HFFc6 (cell line): ENCODE results near the gene TMEM178A. TPM values are rescaled to one million over a fixed set of nuclear protein-coding genes. Genes with fewer than 3 reads are reported as not detected.

Experiments used
- DNase-seq: peaks from one replicate; pipeline ENCODE4 v3.0.0-alpha.2; 2018
- H3K27ac Mint-ChIP-seq: 2 replicates; pipeline ENCODE4 v1.8.0; 2020; ENCODE audit warnings: mild to moderate bottlenecking, mixed read lengths
- H3K27me3 Mint-ChIP-seq: 2 replicates; pipeline ENCODE4 v1.8.0; 2021; ENCODE audit warnings: mild to moderate bottlenecking, moderate library complexity, mixed read lengths; ENCODE audit not compliant: insufficient read depth
- H3K36me3 Mint-ChIP-seq: 2 replicates; pipeline ENCODE4 v1.8.0; 2021; ENCODE audit warnings: low read depth, mixed read lengths
- H3K4me1 Mint-ChIP-seq: 2 replicates; pipeline ENCODE4 v1.8.0; 2020; ENCODE audit warnings: low read depth, mixed read lengths
- H3K4me3 Mint-ChIP-seq: 2 replicates; pipeline ENCODE4 v1.8.0; 2020; ENCODE audit warnings: mild to moderate bottlenecking, moderate library complexity, mixed read lengths
- H3K9me3 Mint-ChIP-seq: 2 replicates; pipeline ENCODE4 v1.8.0; 2020; ENCODE audit warnings: mild to moderate bottlenecking, mixed read lengths
- CTCF ChIP-seq: fragments of 200-600 bp; sonication (generic); IDR thresholded peaks from 2 replicates; pipeline ENCODE4 v1.5.0; 2021; ENCODE audit warnings: antibody characterized with exemption, mild to moderate bottlenecking
- total RNA-seq, 6 experiments: library from RNA; stranded (reverse); fragmentation: NEBNext Ultra II Directional; extraction: Animal tissue kit (Norgen Biotek cat#: 25700); gene quantifications; 2 replicates in 1 of 6; 3 replicates in 5 of 6; pipeline ENCODE4 v1.2.3, GENCODE V29; 2021

Gene TMEM178A
- total RNA-seq, 6 experiments from 2014 or later, result 0.18 to 0.99 (median 0.44) TPM

DNA sequence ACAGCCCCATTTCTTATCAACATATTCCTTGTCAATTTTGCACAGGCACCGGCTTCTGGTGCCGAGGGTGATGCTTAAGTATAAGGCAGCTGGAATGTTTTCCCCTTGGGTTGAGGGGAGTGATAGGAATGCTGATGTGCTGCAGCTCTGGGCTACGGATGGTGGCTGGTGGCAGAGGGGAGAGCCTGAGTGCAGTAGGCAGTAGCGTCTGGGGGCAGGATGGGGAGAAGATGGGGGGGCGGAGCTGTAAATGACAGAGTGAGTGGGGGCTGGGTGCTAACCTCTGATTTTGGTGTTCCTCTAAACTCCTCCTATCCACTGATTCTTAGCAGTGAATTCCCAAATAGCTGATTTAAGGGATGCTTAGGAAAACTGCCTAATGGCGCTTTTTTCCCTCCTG, 20.7 kb downstream of the TMEM178A start:
- H3K9me3 Mint-ChIP-seq, result peaks cover 6% of the 10 kb centered on the region
- H3K36me3 Mint-ChIP-seq, result peaks cover 7% of the 10 kb centered on the region
- H3K27ac Mint-ChIP-seq, result no peak overlapping the region
- no peak for DNase-seq
- H3K4me1 Mint-ChIP-seq, result peaks cover 13% of the 10 kb centered on the region
- H3K27me3 Mint-ChIP-seq, result peaks cover 4% of the 10 kb centered on the region
- TF ChIP-seq CTCF, result no peak
- H3K4me3 Mint-ChIP-seq, result no peak overlapping the region

- peaks cover 6% of the 10 kb centered on the region for H3K9me3 Mint-ChIP-seq
- no peak overlapping the region for H3K27ac Mint-ChIP-seq
- TF ChIP-seq CTCF, result no peak
- peaks cover 7% of the 10 kb centered on the region for H3K36me3 Mint-ChIP-seq
- DNase-seq, result no peak
- H3K4me3 Mint-ChIP-seq, result no peak overlapping the region
- H3K27me3 Mint-ChIP-seq, result peaks cover 4% of the 10 kb centered on the region
- H3K4me1 Mint-ChIP-seq, result peaks cover 13% of the 10 kb centered on the region
Measured at GRCh38 chr2:39688181-39688580, 22.5 kb downstream of the TMEM178A start.

- TF ChIP-seq CTCF, result no peak
- Mint-ChIP-seq H3K27ac (no peak overlapping the region), H3K4me1 (peaks cover 13% of the 10 kb centered on the region)
Measured at GRCh38 chr2:39689272-39689841, 23.6 kb downstream of the TMEM178A start.

GRCh38 chr2:39689876-39690275, 24.2 kb downstream of the TMEM178A start:
- no peak overlapping the region for H3K4me3 Mint-ChIP-seq
- H3K4me1 Mint-ChIP-seq, result peaks cover 13% of the 10 kb centered on the region
- peaks cover 6% of the 10 kb centered on the region for H3K9me3 Mint-ChIP-seq
- no peaks in the 10 kb centered on the region for H3K27me3 Mint-ChIP-seq
- no peak for DNase-seq
- no peak for TF ChIP-seq CTCF
- H3K27ac Mint-ChIP-seq, result no peak overlapping the region
- H3K36me3 Mint-ChIP-seq, result peaks cover 7% of the 10 kb centered on the region

More at GRCh38 chr2:39689272-39689841, 23.6 kb downstream of the TMEM178A start:
- no peak overlapping the region for H3K4me3 Mint-ChIP-seq
- H3K27me3 Mint-ChIP-seq, result peaks cover 4% of the 10 kb centered on the region
- DNase-seq, result no peak
- peaks cover 6% of the 10 kb centered on the region for H3K9me3 Mint-ChIP-seq
- H3K36me3 Mint-ChIP-seq, result peaks cover 7% of the 10 kb centered on the region

DNA sequence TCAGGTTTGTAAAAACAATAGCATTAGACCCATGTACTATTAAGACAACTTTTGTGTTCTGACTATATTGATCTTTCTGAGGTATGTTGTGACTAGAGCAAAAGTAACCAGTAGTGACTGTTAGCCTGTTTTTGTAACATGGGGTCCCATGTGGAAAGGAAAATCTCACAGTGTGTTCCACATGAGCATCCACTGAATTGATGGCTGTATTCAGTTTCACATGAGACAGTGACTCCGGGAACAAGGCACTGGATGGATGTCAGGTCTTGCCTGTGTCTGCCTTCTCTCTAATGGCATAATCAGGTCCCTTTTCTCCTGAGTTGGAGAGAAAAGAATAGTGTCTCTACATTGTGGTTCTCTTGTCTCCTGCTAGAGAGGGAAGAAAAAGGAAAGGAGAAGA, 27.5 kb downstream of the TMEM178A start:
- Mint-ChIP-seq H3K4me3 (no peak overlapping the region), H3K27me3 (no peaks in the 10 kb centered on the region; the same call in 1 of the 2 replicates), H3K36me3 (peaks cover 7% of the 10 kb centered on the region), H3K4me1 (peaks cover 43% of the 10 kb centered on the region), H3K9me3 (peaks cover 6% of the 10 kb centered on the region), H3K27ac (no peak overlapping the region)
- no peak for TF ChIP-seq CTCF
- no peak for DNase-seq
